Hepatocyte (in vitro differentiated cells): ENCODE results near the gene CFH. TPM values are rescaled to one million over a fixed set of nuclear protein-coding genes. Genes with fewer than 3 reads are reported as not detected.

ENCODE experiments used
- DNase-seq: peaks from one replicate; pipeline ENCODE4 v3.0.0-alpha.2; 2016; ENCODE audit warnings: low spot score
- H2AFZ ChIP-seq: fragments of 200-600 bp; sonication (generic); 2 replicates; pipeline ENCODE4 v1.6.0; 2016; ENCODE audit warnings: antibody characterized with exemption, mild to moderate bottlenecking
- H3K27ac ChIP-seq: fragments of 200-600 bp; sonication (generic); 2 replicates; pipeline ENCODE4 v1.5.1; 2016; ENCODE audit warnings: mild to moderate bottlenecking
- H3K27me3 ChIP-seq: fragments of 200-600 bp; sonication (generic); 2 replicates; pipeline ENCODE4 v1.6.1; 2016
- H3K36me3 ChIP-seq: fragments of 200-600 bp; sonication (generic); replicated peaks from 2 replicates; pipeline ENCODE4 v1.5.1; 2016; ENCODE audit warnings: low read depth; ENCODE audit not compliant: insufficient read depth
- H3K4me1 ChIP-seq: fragments of 200-600 bp; sonication (generic); 2 replicates; pipeline ENCODE4 v1.5.1; 2016; ENCODE audit warnings: mild to moderate bottlenecking, moderate library complexity; ENCODE audit not compliant: insufficient read depth
- H3K4me2 ChIP-seq: fragments of 200-600 bp; sonication (generic); 2 replicates; pipeline ENCODE4 v1.6.0; 2016
- H3K4me3 ChIP-seq: fragments of 200-600 bp; sonication (generic); 2 replicates; pipeline ENCODE4 v1.5.1; 2016; ENCODE audit warnings: mild to moderate bottlenecking
- H3K79me2 ChIP-seq: fragments of 200-600 bp; sonication (generic); 2 replicates; pipeline ENCODE4 v1.6.0; 2017; ENCODE audit warnings: mild to moderate bottlenecking
- H3K9me2 ChIP-seq: fragments of 200-600 bp; sonication (generic); replicated peaks from 2 replicates; pipeline ENCODE4 v1.6.0; 2017; ENCODE audit warnings: mild to moderate bottlenecking; ENCODE audit not compliant: insufficient read depth
- H3K9me3 ChIP-seq: fragments of 200-600 bp; sonication (generic); 2 replicates; pipeline ENCODE4 v1.5.1; 2016; ENCODE audit warnings: low read depth, mild to moderate bottlenecking
- H4K20me1 ChIP-seq: fragments of 200-600 bp; sonication (generic); 2 replicates; pipeline ENCODE4 v1.6.0; 2016; ENCODE audit warnings: mild to moderate bottlenecking; ENCODE audit not compliant: insufficient read depth, poor library complexity, severe bottlenecking
- CTCF ChIP-seq: fragments of 200-600 bp; sonication (generic); IDR thresholded peaks from 2 replicates; pipeline ENCODE4 v1.5.1; 2016; ENCODE audit warnings: antibody characterized with exemption, mild to moderate bottlenecking; ENCODE audit not compliant: poor library complexity
- EZH2 ChIP-seq: fragments of 200-600 bp; sonication (generic); IDR thresholded peaks from 2 replicates; pipeline ENCODE4 v1.6.1; 2016; ENCODE audit warnings: antibody characterized with exemption, mild to moderate bottlenecking, borderline replicate concordance
- EZH2phosphoT487 ChIP-seq: fragments of 200-600 bp; sonication (generic); IDR thresholded peaks from one replicate; pipeline ENCODE4 v1.6.1; 2018; ENCODE audit warnings: antibody characterized with exemption, mild to moderate bottlenecking, low read depth, moderate library complexity; ENCODE audit not compliant: unreplicated experiment, severe bottlenecking
- WGBS: methylation state at CpG from one replicate; pipeline ENCODE4 v1.1.6; 2016; ENCODE audit warnings: low lambda C conversion rate; ENCODE audit errors: missing lambda C conversion rate; 5-methylcytosine and 5-hydroxymethylcytosine counted together
- polyA plus RNA-seq: library from polyadenylated mRNA; unstranded; fragments of >200 nt; fragmentation: Nextera tagmentation; extraction: Ambion mirVana; gene quantifications from 2 replicates; pipeline ENCODE4 v1.2.1, GENCODE V29; 2016
- total RNA-seq: library from RNA; depleted of rRNA; stranded (reverse); fragments of >200 nt; gene quantifications from 2 replicates; pipeline ENCODE4 v1.2.3, GENCODE V29; 2014

CFH gene
- 123 and 138 TPM in 2 replicates for total RNA-seq
- 41.4 and 63.2 TPM in 2 replicates for polyA plus RNA-seq

- Histone ChIP-seq H3K9me2 (no peaks in the 10 kb centered on the region), H3K27me3 (no peaks in the 10 kb centered on the region), H4K20me1 (no peaks in the 10 kb centered on the region), H3K9me3 (no peaks in the 10 kb centered on the region), H3K4me1 (no peaks in the 10 kb centered on the region), H3K79me2 (no peaks in the 10 kb centered on the region), H3K36me3 (no peaks in the 10 kb centered on the region), H3K27ac (no peak within 1 kb of the TSS), H3K4me2 (peak within 1 kb of the TSS; percentile 39), H2AFZ (peak within 1 kb of the TSS; percentile 46), H3K4me3 (no peak within 1 kb of the TSS)
- TF ChIP-seq EZH2phosphoT487 = no peak
- no peak for TF ChIP-seq CTCF
- no peak for TF ChIP-seq EZH2
- WGBS = 51% methylated on average over 5 of the region's 5 CpGs
- peak; percentile 16 for DNase-seq
Observed at GRCh38 chr1:196651637-196652215, at the start of gene CFH. CFH (plus strand) TSS chr1:196652043; CDS start chr1:196652118, 75 bp downstream.

GRCh38 chr1:196603651-196604050 is 48.2 kb upstream of the CFH start:
- Histone ChIP-seq H3K4me3 (no peak overlapping the region), H2AFZ (no peak overlapping the region), H3K4me2 (no peak overlapping the region), H4K20me1 (no peaks in the 10 kb centered on the region), H3K36me3 (no peaks in the 10 kb centered on the region), H3K27me3 (no peaks in the 10 kb centered on the region), H3K9me2 (no peaks in the 10 kb centered on the region), H3K27ac (no peak overlapping the region), H3K79me2 (peaks cover 28% of the 10 kb centered on the region), H3K4me1 (no peaks in the 10 kb centered on the region), H3K9me3 (no peaks in the 10 kb centered on the region)
- DNase-seq = no peak
- TF ChIP-seq EZH2 (no peak), CTCF (no peak), EZH2phosphoT487 (no peak)

- Histone ChIP-seq H3K79me2 (peaks cover 22% of the 10 kb centered on the region), H3K27me3 (no peaks in the 10 kb centered on the region), H4K20me1 (no peaks in the 10 kb centered on the region), H2AFZ (peak overlapping the region; percentile 92), H3K4me2 (peak overlapping the region; percentile 86), H3K4me1 (no peaks in the 10 kb centered on the region), H3K36me3 (no peaks in the 10 kb centered on the region), H3K9me2 (no peaks in the 10 kb centered on the region), H3K9me3 (no peaks in the 10 kb centered on the region), H3K4me3 (peak overlapping the region; percentile 84), H3K27ac (peak overlapping the region; percentile 88)
- DNase-seq = peak; percentile 17
- WGBS = 0% methylated on average over 8 of the region's 8 CpGs
- TF ChIP-seq EZH2phosphoT487 (no peak), EZH2 (no peak), CTCF (no peak)
Observed at GRCh38 chr1:196607981-196608380, 43.9 kb upstream of the CFH start.
